Measurements from ENCODE around the gene TGIF1. TPM values are rescaled to one million over a fixed set of nuclear protein-coding genes. Genes with fewer than 3 reads are reported as not detected.
A peak's percentile ranks its signal among the peaks of the same experiment; 100 is the strongest.
"Not testable (repeated sequence)": the region's sequence is repeated elsewhere in the genome, so short reads cannot be mapped to it uniquely, and the experiment has no call there.

Gene TGIF1
- total and polyA plus RNA-seq, 9 of the 15 experiments (the other 6 are each of a cell fraction or from before 2014, with no cell fraction given) = 16.1 to 77.7 (median 44.6) TPM

- ChIA-PET POLR2A (interaction anchor here (0.6 kb wide), 2 partner anchors 12 to 184 kb away, joined by 3 to 4 read pairs; no protein-coding TSS in a partner anchor), CTCF (ENCODE audit: low intra/inter-chr PET ratio) (no interaction called here)
- ATAC-seq (no peak), FAIRE-seq (no peak), DNase-seq (ENCODE audit: extremely low read depth in 1 of 4, low spot score in 3 of 4) (no peak)
- Histone ChIP-seq H3K9me1 (ENCODE audit: control insufficient read depth, insufficient read depth, low read length) (no peaks in the 10 kb centered on the region), H3K27ac (ENCODE audit: extremely low read depth, low read depth, low read length) (no peak overlapping the region), H2AFZ (ENCODE audit: low read depth, low read length) (no peak overlapping the region), H3K4me3 (no peak overlapping the region), H3K79me2 (ENCODE audit: control insufficient read depth, insufficient read depth, low read length) (no peaks in the 10 kb centered on the region), H3K9me3 (replicated peaks; ENCODE audit: control insufficient read depth, insufficient read depth, low read depth, low read length) (no peaks in the 10 kb centered on the region), H3K9ac (ENCODE audit: insufficient read depth in 1 of 2, low read depth in 2 of 2, low read length in 2 of 2) (no peak overlapping the region), H4K20me1 (replicated peaks; ENCODE audit: control insufficient read depth, insufficient read depth, low read length) (no peaks in the 10 kb centered on the region), H3K4me2 (ENCODE audit: insufficient read depth, low read length) (no peak overlapping the region), H3K36me3 (ENCODE audit: control insufficient read depth, insufficient read depth, low read length) (no peaks in the 10 kb centered on the region), H3K27me3 (ENCODE audit: control insufficient read depth in 2 of 2, insufficient read depth in 2 of 2, low read length in 2 of 2) (no peaks in the 10 kb centered on the region), H3K4me1 (replicated peaks in 1 of 2; ENCODE audit: control insufficient read depth in 2 of 2, insufficient read depth in 2 of 2, low read length in 2 of 2) (peaks cover 3 to 6% of the 10 kb centered on the region in 2 experiments; a peak in 2 of 5 replicates)
- in situ Hi-C loops (cut with MboI) (no loop called here), intact Hi-C loops (cut with micrococcal nuclease) (no loop called here)
- TF ChIP-seq ZBTB33 (CRISPR knock-in tag; IDR thresholded peaks at IDR 0.05) (0 out of 2 replicates have a peak, but pooled peaks have one; percentile 24), ASH1L (IDR thresholded peaks at IDR 0.05; ENCODE audit: borderline replicate concordance, low read depth, partially characterized antibody) (no peak), ZNF184 (CRISPR knock-in tag; IDR thresholded peaks at IDR 0.05) (no peak)
- WGBS (ENCODE audit: insufficient coverage, low coverage, missing lambda C conversion rate) = 78% methylated on average over 24 of the region's 28 CpGs
- no TSS peak for BruUV-seq (replicated peaks)
Observed at GRCh38 chr18:3411854-3412268, 38.1 kb upstream of the TGIF1 start.

- CTCF ChIA-PET (ENCODE audit: low intra/inter-chr PET ratio); H4K20me1 ChIP-seq (replicated peaks; ENCODE audit: control insufficient read depth, insufficient read depth, low read length); H3K4me2 ChIP-seq (ENCODE audit: insufficient read depth, low read length); ATAC-seq; in situ Hi-C loops (cut with MboI); BruUV-seq (replicated peaks); H3K9me1 ChIP-seq (ENCODE audit: control insufficient read depth, insufficient read depth, low read length); H3K27me3 ChIP-seq (ENCODE audit: control insufficient read depth in 2 of 2, insufficient read depth in 2 of 2, low read length in 2 of 2); H3K4me1 ChIP-seq (replicated peaks in 1 of 2; ENCODE audit: control insufficient read depth in 2 of 2, insufficient read depth in 2 of 2, low read length in 2 of 2); H3K27ac ChIP-seq (ENCODE audit: extremely low read depth, low read depth, low read length); intact Hi-C loops (cut with micrococcal nuclease); H3K4me3 ChIP-seq; H3K79me2 ChIP-seq (ENCODE audit: control insufficient read depth, insufficient read depth, low read length); H3K9me3 ChIP-seq (replicated peaks; ENCODE audit: control insufficient read depth, insufficient read depth, low read depth, low read length); H2AFZ ChIP-seq (ENCODE audit: low read depth, low read length); H3K36me3 ChIP-seq (ENCODE audit: control insufficient read depth, insufficient read depth, low read length); DNase-seq (ENCODE audit: extremely low read depth in 1 of 4, low spot score in 3 of 4); H3K9ac ChIP-seq (ENCODE audit: insufficient read depth in 1 of 2, low read depth in 2 of 2, low read length in 2 of 2): not testable (repeated sequence)
- 65% methylated on average over 9 of the region's 9 CpGs for WGBS (ENCODE audit: insufficient coverage, low coverage, missing lambda C conversion rate)
- peak; percentile 83 for FAIRE-seq
- POLR2A ChIA-PET = interaction anchor here (0.6 kb wide), 1 partner anchor 12 kb away, joined by 4 read pairs; no protein-coding TSS in a partner anchor
Observed at GRCh38 chr18:3412528-3412927, 37.4 kb upstream of the TGIF1 start.

Measured in K562 (cell line).